ENCODE measurements around the gene ZSCAN12.

Gene ZSCAN12

DNA sequence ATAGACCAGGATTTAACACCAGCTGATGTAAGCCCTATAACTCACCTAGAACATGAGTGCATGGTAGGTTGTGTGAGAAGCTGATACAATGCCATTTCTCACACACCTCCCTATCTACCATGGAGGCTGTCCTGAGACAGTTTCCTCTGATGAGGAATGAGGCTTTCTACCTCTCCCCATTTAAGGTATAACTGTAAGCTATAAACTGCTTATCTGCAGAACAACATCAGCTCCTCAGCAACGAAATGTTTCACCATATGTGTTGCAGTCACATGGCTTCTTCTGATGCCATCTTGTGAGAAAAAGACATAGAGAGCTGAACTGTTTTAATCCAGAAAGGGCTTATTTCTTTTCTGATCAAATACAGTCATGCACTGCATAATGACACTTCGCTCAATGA is 29.1 kb downstream of the ZSCAN12 start:
- TF ChIP-seq RAD21 (IDR thresholded peaks at IDR 0.05; ENCODE audit: low read depth) (no peak), CEBPB (IDR thresholded peaks at IDR 0.05) (no peak), YY1 (IDR thresholded peaks at IDR 0.05; ENCODE audit: low read depth) (no peak), CREB1 (IDR thresholded peaks at IDR 0.05; ENCODE audit: low read depth) (no peak)
- TF ChIP-seq, protein P1, sequence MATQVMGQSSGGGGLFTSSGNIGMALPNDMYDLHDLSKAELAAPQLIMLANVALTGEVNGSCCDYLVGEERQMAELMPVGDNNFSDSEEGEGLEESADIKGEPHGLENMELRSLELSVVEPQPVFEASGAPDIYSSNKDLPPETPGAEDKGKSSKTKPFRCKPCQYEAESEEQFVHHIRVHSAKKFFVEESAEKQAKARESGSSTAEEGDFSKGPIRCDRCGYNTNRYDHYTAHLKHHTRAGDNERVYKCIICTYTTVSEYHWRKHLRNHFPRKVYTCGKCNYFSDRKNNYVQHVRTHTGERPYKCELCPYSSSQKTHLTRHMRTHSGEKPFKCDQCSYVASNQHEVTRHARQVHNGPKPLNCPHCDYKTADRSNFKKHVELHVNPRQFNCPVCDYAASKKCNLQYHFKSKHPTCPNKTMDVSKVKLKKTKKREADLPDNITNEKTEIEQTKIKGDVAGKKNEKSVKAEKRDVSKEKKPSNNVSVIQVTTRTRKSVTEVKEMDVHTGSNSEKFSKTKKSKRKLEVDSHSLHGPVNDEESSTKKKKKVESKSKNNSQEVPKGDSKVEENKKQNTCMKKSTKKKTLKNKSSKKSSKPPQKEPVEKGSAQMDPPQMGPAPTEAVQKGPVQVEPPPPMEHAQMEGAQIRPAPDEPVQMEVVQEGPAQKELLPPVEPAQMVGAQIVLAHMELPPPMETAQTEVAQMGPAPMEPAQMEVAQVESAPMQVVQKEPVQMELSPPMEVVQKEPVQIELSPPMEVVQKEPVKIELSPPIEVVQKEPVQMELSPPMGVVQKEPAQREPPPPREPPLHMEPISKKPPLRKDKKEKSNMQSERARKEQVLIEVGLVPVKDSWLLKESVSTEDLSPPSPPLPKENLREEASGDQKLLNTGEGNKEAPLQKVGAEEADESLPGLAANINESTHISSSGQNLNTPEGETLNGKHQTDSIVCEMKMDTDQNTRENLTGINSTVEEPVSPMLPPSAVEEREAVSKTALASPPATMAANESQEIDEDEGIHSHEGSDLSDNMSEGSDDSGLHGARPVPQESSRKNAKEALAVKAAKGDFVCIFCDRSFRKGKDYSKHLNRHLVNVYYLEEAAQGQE (IDR thresholded peaks at IDR 0.05; ENCODE audit: low read depth) = no peak

DNA sequence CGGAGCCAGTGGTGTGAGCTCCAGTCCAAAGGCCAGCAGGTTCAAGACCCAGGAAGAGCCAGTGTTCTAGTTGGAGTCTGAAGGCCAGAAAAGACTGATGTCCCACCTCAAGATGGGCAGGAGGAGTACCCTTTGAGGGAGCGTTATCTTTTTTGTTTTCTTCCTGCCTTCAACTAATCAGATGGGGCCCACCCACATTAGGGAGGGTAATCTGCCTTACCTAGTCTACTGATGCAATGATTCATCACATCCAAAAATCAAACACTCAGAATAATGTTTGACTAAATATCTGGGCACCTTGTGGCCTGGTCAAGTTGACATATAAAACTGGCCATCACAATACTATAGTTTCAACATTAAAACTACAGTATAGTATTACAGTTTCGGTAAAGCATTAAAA is 30.1 kb downstream of the ZSCAN12 start:
- TF ChIP-seq YY1 (IDR thresholded peaks at IDR 0.05; ENCODE audit: low read depth) = no peak
- no peak for TF ChIP-seq FOXM1 (IDR thresholded peaks at IDR 0.05; ENCODE audit: borderline replicate concordance, low read depth)
- no peak for TF ChIP-seq CEBPB (IDR thresholded peaks at IDR 0.05)
- TF ChIP-seq TEAD4 (IDR thresholded peaks at IDR 0.05) = no peak

DNA sequence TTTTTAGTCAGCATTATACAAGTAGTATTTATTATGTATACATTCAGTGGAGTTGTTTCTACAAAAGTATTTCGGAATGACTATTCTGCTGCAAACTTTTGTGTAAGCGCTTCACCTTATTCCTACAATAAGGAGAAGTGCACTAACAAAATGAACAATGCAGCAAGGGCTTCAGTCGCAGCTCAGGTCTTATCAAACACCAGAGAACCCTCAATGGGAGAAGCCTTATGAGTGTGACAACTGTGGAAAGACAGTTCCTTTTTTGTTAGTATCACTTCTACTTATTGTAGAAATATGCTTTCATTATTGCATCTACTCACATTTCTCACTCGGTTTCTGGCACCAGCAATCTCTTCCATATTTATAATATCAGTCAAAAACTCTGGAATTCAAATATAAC is 31.0 kb downstream of the ZSCAN12 start:
- TF ChIP-seq TAF1 (IDR thresholded peaks at IDR 0.05; ENCODE audit: low read depth) (no peak), ZBTB7A (IDR thresholded peaks at IDR 0.05; ENCODE audit: low read depth) (no peak), CREB1 (IDR thresholded peaks at IDR 0.05; ENCODE audit: low read depth) (no peak), EP300 (IDR thresholded peaks at IDR 0.05; ENCODE audit: borderline replicate concordance) (no peak), EGR1 (IDR thresholded peaks at IDR 0.05) (no peak), NFIC (IDR thresholded peaks at IDR 0.05) (no peak), FOXM1 (IDR thresholded peaks at IDR 0.05; ENCODE audit: borderline replicate concordance, low read depth) (no peak), CEBPB (IDR thresholded peaks at IDR 0.05) (no peak), TEAD4 (IDR thresholded peaks at IDR 0.05) (no peak), RAD21 (IDR thresholded peaks at IDR 0.05; ENCODE audit: low read depth) (no peak), YY1 (IDR thresholded peaks at IDR 0.05; ENCODE audit: low read depth) (no peak), TCF12 (IDR thresholded peaks at IDR 0.05; ENCODE audit: low read depth) (no peak)
- TF ChIP-seq, protein P2, sequence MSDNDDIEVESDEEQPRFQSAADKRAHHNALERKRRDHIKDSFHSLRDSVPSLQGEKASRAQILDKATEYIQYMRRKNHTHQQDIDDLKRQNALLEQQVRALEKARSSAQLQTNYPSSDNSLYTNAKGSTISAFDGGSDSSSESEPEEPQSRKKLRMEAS (IDR thresholded peaks at IDR 0.05) = no peak
- TF ChIP-seq, protein P1 (IDR thresholded peaks at IDR 0.05; ENCODE audit: low read depth) = no peak
- TF ChIP-seq, protein P3, sequence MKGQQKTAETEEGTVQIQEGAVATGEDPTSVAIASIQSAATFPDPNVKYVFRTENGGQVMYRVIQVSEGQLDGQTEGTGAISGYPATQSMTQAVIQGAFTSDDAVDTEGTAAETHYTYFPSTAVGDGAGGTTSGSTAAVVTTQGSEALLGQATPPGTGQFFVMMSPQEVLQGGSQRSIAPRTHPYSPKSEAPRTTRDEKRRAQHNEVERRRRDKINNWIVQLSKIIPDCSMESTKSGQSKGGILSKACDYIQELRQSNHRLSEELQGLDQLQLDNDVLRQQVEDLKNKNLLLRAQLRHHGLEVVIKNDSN (IDR thresholded peaks at IDR 0.05) = no peak

DNA sequence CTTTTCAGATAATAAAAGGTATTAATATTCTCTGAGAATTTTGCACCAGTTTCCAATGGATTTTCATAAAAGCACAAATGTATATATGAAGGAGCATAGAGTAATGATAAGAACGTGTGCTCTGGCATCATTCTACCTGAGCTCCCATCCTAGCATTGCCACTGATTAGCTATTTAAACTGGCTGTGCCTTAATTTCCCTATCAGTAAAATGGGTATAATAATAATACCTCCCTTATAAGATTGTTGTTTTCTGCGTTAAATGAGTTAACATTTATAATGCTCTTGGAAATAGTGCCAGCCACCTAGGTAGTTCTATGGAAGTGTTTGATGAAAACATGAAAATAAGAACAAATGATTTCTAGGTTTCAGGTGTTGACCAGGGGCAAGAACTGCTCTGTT is 38.6 kb downstream of the ZSCAN12 start:
- no peak for TF ChIP-seq TAF1 (IDR thresholded peaks at IDR 0.05; ENCODE audit: low read depth)
- TF ChIP-seq EGR1 (IDR thresholded peaks at IDR 0.05) = no peak
- TF ChIP-seq, protein P3 (IDR thresholded peaks at IDR 0.05) = no peak
- TF ChIP-seq, protein P2 (IDR thresholded peaks at IDR 0.05) = no peak
- no peak for TF ChIP-seq YY1 (IDR thresholded peaks at IDR 0.05; ENCODE audit: low read depth)
- TF ChIP-seq TEAD4 (IDR thresholded peaks at IDR 0.05) = no peak
- TF ChIP-seq ZBTB7A (IDR thresholded peaks at IDR 0.05; ENCODE audit: low read depth) = no peak
- no peak for TF ChIP-seq CREB1 (IDR thresholded peaks at IDR 0.05; ENCODE audit: low read depth)

DNA sequence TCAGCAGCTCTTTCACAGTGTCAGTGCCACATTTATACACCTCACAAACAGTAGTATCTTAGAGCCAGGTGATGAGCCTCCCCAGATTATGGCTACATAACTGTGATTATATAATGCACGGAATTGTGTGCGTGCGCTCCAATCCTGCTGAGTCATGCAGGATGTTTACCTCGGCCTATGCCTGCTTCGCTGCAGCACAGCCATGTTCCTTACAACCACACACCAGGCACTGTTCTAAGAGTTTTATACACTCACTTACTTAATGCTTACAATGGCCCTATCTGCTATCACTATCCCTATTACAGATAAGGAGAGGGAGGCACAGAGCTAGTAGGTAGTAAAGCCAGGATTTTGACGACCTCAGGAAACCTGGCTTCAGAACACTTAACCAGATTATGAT is 42.5 kb downstream of the ZSCAN12 start:
- TF ChIP-seq TCF12 (IDR thresholded peaks at IDR 0.05; ENCODE audit: low read depth) (no peak), NFIC (IDR thresholded peaks at IDR 0.05) (no peak), CREB1 (IDR thresholded peaks at IDR 0.05; ENCODE audit: low read depth) (no peak), EP300 (IDR thresholded peaks at IDR 0.05; ENCODE audit: borderline replicate concordance) (no peak), FOXM1 (IDR thresholded peaks at IDR 0.05; ENCODE audit: borderline replicate concordance, low read depth) (no peak), RAD21 (IDR thresholded peaks at IDR 0.05; ENCODE audit: low read depth) (no peak), ZBTB7A (IDR thresholded peaks at IDR 0.05; ENCODE audit: low read depth) (no peak), TEAD4 (IDR thresholded peaks at IDR 0.05) (no peak), CEBPB (IDR thresholded peaks at IDR 0.05) (no peak), TAF1 (IDR thresholded peaks at IDR 0.05; ENCODE audit: low read depth) (no peak)
- TF ChIP-seq, protein P2 (IDR thresholded peaks at IDR 0.05) = no peak
- TF ChIP-seq, protein P3 (IDR thresholded peaks at IDR 0.05) = no peak

DNA sequence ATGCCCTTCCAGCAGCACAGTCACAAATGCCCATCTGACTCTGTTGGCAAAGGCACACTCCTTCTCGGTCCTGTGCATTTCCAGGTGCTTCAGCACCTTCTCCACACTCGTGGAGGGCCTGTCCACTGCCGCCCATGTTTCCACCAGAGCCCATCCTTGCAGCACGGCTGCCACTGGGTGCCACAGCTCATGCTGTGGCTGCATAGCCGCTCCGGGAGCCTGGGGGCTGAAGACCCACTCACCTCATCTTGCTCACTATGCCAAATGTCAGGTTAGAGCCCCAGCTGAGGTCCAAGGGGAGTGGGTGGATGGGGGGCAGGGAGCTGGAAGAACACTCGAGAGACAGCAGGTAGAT is 42.9 kb downstream of the ZSCAN12 start:
- no peak for TF ChIP-seq EP300 (IDR thresholded peaks at IDR 0.05; ENCODE audit: borderline replicate concordance)
- TF ChIP-seq CEBPB (IDR thresholded peaks at IDR 0.05) = no peak
- no peak for TF ChIP-seq EGR1 (IDR thresholded peaks at IDR 0.05)
- no peak for TF ChIP-seq TCF12 (IDR thresholded peaks at IDR 0.05; ENCODE audit: low read depth)

All from Ishikawa (cell line).